ENCODE data around the gene SLAMF6. TPM values are rescaled to one million over a fixed set of nuclear protein-coding genes. Genes with fewer than 3 reads are reported as not detected.
A peak's percentile ranks its signal among the peaks of the same experiment; 100 is the strongest.

The SLAMF6 gene
- total and polyA plus RNA-seq, 10 of the 15 experiments (the other 5 are each of a cell fraction or from before 2014, with no cell fraction given) = 20.5 to 89.6 (median 36.5) TPM

DNA sequence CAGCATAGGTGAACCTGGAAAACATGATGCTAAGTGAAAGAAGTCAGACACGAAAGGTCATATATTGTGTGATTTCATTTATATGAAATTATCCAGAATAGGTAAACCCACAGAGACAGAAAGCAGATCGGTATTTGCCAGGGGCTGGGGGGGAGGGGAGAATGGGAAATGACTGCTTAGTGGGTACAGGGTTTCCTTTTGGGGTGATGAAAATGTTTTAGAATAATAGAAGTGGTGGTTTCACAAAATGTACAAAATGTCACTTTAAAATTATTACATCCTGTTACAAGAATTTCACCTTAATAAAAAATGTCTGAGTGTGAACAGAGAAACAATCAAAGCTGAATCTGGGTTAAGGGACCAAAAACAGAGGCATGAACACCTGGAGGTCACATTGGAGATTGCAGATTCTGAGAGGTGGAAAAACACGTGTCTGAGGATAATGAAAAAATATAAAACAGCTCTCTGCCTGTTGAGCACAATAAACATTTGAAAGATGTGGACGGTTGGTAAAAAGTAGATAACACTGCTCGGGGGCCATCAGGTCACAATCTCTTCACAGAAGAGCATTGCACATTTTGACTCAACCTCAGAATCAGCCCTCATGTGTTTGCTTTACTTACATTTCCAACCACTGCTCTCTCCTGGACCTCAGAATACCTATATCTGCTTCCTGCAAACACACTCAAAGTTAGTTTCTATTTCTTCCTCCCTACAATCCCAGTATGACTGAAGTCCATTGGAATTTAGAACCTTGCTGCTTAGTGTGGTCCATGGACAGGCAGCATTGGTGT is 3.2 kb downstream of the SLAMF6 start:
- Histone ChIP-seq H3K79me2 (ENCODE audit: control insufficient read depth, insufficient read depth, low read length) (peaks cover 84% of the 10 kb centered on the region), H3K9me3 (replicated peaks; ENCODE audit: control insufficient read depth, insufficient read depth, low read length) (no peaks in the 10 kb centered on the region; the same call in none of the 3 replicates), H3K36me3 (ENCODE audit: control insufficient read depth in 2 of 2, insufficient read depth in 2 of 2, low read length in 1 of 2) (peaks cover 0 to 5% of the 10 kb centered on the region in 2 experiments; a peak in 1 of 4 replicates), H3K4me1 (ENCODE audit: control insufficient read depth, insufficient read depth, low read length) (no peaks in the 10 kb centered on the region), H3K9ac (ENCODE audit: control insufficient read depth, insufficient read depth, low read length) (peak overlapping the region; percentile 82), H3K4me3 (peak overlapping the region; percentile 77), H4K20me1 (ENCODE audit: control insufficient read depth, insufficient read depth) (no peaks in the 10 kb centered on the region), H3K27me3 (replicated peaks in 1 of 2; ENCODE audit: control insufficient read depth in 2 of 2, insufficient read depth in 2 of 2, low read length in 1 of 2) (no peaks in the 10 kb centered on the region), H2AFZ (ENCODE audit: control insufficient read depth, low read depth, low read length) (peak overlapping the region; percentile 3), H3K27ac (ENCODE audit: control insufficient read depth, insufficient read depth) (peak overlapping the region; percentile 85), H3K4me2 (ENCODE audit: control insufficient read depth, insufficient read depth) (peak overlapping the region; percentile 67)
- ChIA-PET SMC1A (ENCODE audit: uncharacterized antibody, unreplicated experiment) (interaction anchor here (0.8 to 1.4 kb wide), 8 partner anchors 21 to 91 kb away, joined by 3 to 7 read pairs (median 4); no protein-coding TSS in a partner anchor), CTCF (interaction anchor here (0.7 to 2.0 kb wide), 5 partner anchors 16 to 86 kb away, joined by 3 to 8 read pairs (median 3); no protein-coding TSS in a partner anchor), RAD21 (ENCODE audit: unreplicated experiment) (interaction anchor here (0.9 to 2.1 kb wide), 5 partner anchors 20 to 73 kb away, joined by 3 to 11 read pairs (median 4); no protein-coding TSS in a partner anchor), POLR2A (interaction anchor here (1.0 to 1.1 kb wide), 3 partner anchors 21 to 89 kb away, joined by 3 to 5 read pairs (median 5); no protein-coding TSS in a partner anchor)
- WGBS (ENCODE audit: insufficient coverage, insufficient replicate concordance, low lambda C conversion rate, missing lambda C conversion rate) = 2% methylated on average over 5 of the region's 5 CpGs
- intact Hi-C loops (cut with micrococcal nuclease; ENCODE audit: unreplicated experiment) (loop anchor here (1.0 to 5.0 kb wide), 4 partner anchors 29 to 91 kb away; no protein-coding TSS in a partner anchor), in situ Hi-C loops (cut with MboI) (no loop called here)
- peak; percentile 70 for ATAC-seq
- no peak for FAIRE-seq
- peak; percentile 64 for DNase-seq (ENCODE audit: low read depth, low spot score)
- BruUV-seq (replicated peaks) = no TSS peak
- TF ChIP-seq, protein P1, sequence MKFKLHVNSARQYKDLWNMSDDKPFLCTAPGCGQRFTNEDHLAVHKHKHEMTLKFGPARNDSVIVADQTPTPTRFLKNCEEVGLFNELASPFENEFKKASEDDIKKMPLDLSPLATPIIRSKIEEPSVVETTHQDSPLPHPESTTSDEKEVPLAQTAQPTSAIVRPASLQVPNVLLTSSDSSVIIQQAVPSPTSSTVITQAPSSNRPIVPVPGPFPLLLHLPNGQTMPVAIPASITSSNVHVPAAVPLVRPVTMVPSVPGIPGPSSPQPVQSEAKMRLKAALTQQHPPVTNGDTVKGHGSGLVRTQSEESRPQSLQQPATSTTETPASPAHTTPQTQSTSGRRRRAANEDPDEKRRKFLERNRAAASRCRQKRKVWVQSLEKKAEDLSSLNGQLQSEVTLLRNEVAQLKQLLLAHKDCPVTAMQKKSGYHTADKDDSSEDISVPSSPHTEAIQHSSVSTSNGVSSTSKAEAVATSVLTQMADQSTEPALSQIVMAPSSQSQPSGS (IDR thresholded peaks at IDR 0.05; ENCODE audit: low read length) = no peak
- TF ChIP-seq, protein P2, sequence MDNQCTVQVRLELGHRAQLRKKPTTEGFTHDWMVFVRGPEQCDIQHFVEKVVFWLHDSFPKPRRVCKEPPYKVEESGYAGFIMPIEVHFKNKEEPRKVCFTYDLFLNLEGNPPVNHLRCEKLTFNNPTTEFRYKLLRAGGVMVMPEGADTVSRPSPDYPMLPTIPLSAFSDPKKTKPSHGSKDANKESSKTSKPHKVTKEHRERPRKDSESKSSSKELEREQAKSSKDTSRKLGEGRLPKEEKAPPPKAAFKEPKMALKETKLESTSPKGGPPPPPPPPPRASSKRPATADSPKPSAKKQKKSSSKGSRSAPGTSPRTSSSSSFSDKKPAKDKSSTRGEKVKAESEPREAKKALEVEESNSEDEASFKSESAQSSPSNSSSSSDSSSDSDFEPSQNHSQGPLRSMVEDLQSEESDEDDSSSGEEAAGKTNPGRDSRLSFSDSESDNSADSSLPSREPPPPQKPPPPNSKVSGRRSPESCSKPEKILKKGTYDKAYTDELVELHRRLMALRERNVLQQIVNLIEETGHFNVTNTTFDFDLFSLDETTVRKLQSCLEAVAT (IDR thresholded peaks at IDR 0.05) = peak; percentile 42
- TF ChIP-seq RUNX3 (IDR thresholded peaks at IDR 0.05; ENCODE audit: low read length) (peak; percentile 54), RFX5 (IDR thresholded peaks at IDR 0.05; ENCODE audit: low read depth, low read length) (no peak), ETV6 (conservative IDR thresholded peaks at IDR 0.05 in 1 of 2, IDR thresholded peaks at IDR 0.05 in 1 of 2; ENCODE audit: borderline replicate concordance in 1 of 2, low read depth in 1 of 2) (peak in 1 of 2 experiments; percentile 48; a peak in 2 of 4 replicates), JUNB (IDR thresholded peaks at IDR 0.05) (peak; percentile 54), HCFC1 (IDR thresholded peaks at IDR 0.05; ENCODE audit: low read length) (no peak), KDM1A (IDR thresholded peaks at IDR 0.05; ENCODE audit: borderline replicate concordance) (no peak), POLR2AphosphoS5 (IDR thresholded peaks at IDR 0.05; ENCODE audit: low read length) (0 out of 2 replicates have a peak, but pooled peaks have one; percentile 18), NFIC (IDR thresholded peaks at IDR 0.05; ENCODE audit: low read depth, low read length) (peak; percentile 70; the same call in 1 of the 2 replicates), RAD51 (IDR thresholded peaks at IDR 0.05) (no peak; the same call in 1 of the 2 replicates), TCF3 (IDR thresholded peaks at IDR 0.05; ENCODE audit: borderline replicate concordance, insufficient read depth, low read depth, low read length) (0 out of 2 replicates have a peak, but pooled peaks have one; percentile 28), PBX3 (IDR thresholded peaks at IDR 0.05; ENCODE audit: insufficient replicate concordance, low read depth, low read length) (no peak)
- TF ChIP-seq, protein P3, sequence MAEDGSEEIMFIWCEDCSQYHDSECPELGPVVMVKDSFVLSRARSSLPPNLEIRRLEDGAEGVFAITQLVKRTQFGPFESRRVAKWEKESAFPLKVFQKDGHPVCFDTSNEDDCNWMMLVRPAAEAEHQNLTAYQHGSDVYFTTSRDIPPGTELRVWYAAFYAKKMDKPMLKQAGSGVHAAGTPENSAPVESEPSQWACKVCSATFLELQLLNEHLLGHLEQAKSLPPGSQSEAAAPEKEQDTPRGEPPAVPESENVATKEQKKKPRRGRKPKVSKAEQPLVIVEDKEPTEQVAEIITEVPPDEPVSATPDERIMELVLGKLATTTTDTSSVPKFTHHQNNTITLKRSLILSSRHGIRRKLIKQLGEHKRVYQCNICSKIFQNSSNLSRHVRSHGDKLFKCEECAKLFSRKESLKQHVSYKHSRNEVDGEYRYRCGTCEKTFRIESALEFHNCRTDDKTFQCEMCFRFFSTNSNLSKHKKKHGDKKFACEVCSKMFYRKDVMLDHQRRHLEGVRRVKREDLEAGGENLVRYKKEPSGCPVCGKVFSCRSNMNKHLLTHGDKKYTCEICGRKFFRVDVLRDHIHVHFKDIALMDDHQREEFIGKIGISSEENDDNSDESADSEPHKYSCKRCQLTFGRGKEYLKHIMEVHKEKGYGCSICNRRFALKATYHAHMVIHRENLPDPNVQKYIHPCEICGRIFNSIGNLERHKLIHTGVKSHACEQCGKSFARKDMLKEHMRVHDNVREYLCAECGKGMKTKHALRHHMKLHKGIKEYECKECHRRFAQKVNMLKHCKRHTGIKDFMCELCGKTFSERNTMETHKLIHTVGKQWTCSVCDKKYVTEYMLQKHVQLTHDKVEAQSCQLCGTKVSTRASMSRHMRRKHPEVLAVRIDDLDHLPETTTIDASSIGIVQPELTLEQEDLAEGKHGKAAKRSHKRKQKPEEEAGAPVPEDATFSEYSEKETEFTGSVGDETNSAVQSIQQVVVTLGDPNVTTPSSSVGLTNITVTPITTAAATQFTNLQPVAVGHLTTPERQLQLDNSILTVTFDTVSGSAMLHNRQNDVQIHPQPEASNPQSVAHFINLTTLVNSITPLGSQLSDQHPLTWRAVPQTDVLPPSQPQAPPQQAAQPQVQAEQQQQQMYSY (CRISPR knock-in tag; IDR thresholded peaks at IDR 0.05) = no peak
